ENCODE results near the gene COL8A1.

COL8A1 gene

GRCh38 chr3:99760031-99760430 lies 121.6 kb downstream of the COL8A1 start:
- no peak for DNase-seq (ENCODE audit: low read depth, low spot score)

GRCh38 chr3:99760629-99761028 lies 122.2 kb downstream of the COL8A1 start:
- no peak for DNase-seq (ENCODE audit: low read depth, low spot score)

- no peak for DNase-seq (ENCODE audit: low read depth, low spot score)
These were observed 123.2 kb downstream of the COL8A1 start for GRCh38 chr3:99761415-99762165.

- no peak for DNase-seq (ENCODE audit: low read depth, low spot score)
These were observed 124.5 kb downstream of the COL8A1 start for GRCh38 chr3:99762901-99763300.

- DNase-seq (ENCODE audit: low read depth, low spot score): no peak
These were observed 126.0 kb downstream of the COL8A1 start for GRCh38 chr3:99764377-99764776.

- DNase-seq (ENCODE audit: low read depth, low spot score): no peak
These were observed 126.9 kb downstream of the COL8A1 start for GRCh38 chr3:99765042-99765942.

GRCh38 chr3:99767291-99767690 lies 128.9 kb downstream of the COL8A1 start:
- DNase-seq (ENCODE audit: low read depth, low spot score): no peak

GRCh38 chr3:99768126-99768525 lies 129.7 kb downstream of the COL8A1 start:
- DNase-seq (ENCODE audit: low read depth, low spot score): no peak

GRCh38 chr3:99768808-99769501 lies 130.6 kb downstream of the COL8A1 start:
- no peak for DNase-seq (ENCODE audit: low read depth, low spot score)

GRCh38 chr3:99772171-99772570 lies 133.8 kb downstream of the COL8A1 start:
- DNase-seq (ENCODE audit: low read depth, low spot score): no peak

- DNase-seq (ENCODE audit: low read depth, low spot score): no peak
These were observed 134.3 kb downstream of the COL8A1 start for GRCh38 chr3:99772671-99773070.

- DNase-seq (ENCODE audit: low read depth, low spot score): no peak
These were observed 136.1 kb downstream of the COL8A1 start for GRCh38 chr3:99774467-99774866.

- DNase-seq (ENCODE audit: low read depth, low spot score): no peak
These were observed 138.3 kb downstream of the COL8A1 start for GRCh38 chr3:99776516-99777209.

GRCh38 chr3:99777210-99777549 lies 138.8 kb downstream of the COL8A1 start:
- DNase-seq (ENCODE audit: low read depth, low spot score): no peak

- DNase-seq (ENCODE audit: low read depth, low spot score): no peak
These were observed 139.3 kb downstream of the COL8A1 start for GRCh38 chr3:99777708-99778107.

GRCh38 chr3:99780749-99781148 lies 142.4 kb downstream of the COL8A1 start:
- DNase-seq (ENCODE audit: low read depth, low spot score): no peak

GRCh38 chr3:99781761-99782160 lies 143.4 kb downstream of the COL8A1 start:
- DNase-seq (ENCODE audit: low read depth, low spot score): no peak

GRCh38 chr3:99783011-99783573 lies 144.7 kb downstream of the COL8A1 start:
- DNase-seq (ENCODE audit: low read depth, low spot score): no peak

- DNase-seq (ENCODE audit: low read depth, low spot score): no peak
These were observed 150.8 kb downstream of the COL8A1 start for GRCh38 chr3:99789011-99789721.

- no peak for DNase-seq (ENCODE audit: low read depth, low spot score)
These were observed 156.1 kb downstream of the COL8A1 start for GRCh38 chr3:99794485-99794884.

- DNase-seq (ENCODE audit: low read depth, low spot score): no peak
These were observed 157.2 kb downstream of the COL8A1 start for GRCh38 chr3:99795573-99795972.
